NK-92 (cell line): ENCODE measurements around the gene CEP350.

Experiments used
- DNase-seq: peaks from one replicate; lab custom pipeline; 2025; ENCODE audit not compliant: unreplicated experiment; lab: John Stamatoyannopoulos, UW

Gene CEP350

GRCh38 chr1:180057883-180058396 lies 103.3 kb downstream of the CEP350 start:
- no peak for DNase-seq

GRCh38 chr1:180061019-180061418 lies 106.4 kb downstream of the CEP350 start:
- no peak for DNase-seq

GRCh38 chr1:180062452-180062971 lies 107.9 kb downstream of the CEP350 start:
- DNase-seq: no peak

GRCh38 chr1:180065408-180065807 lies 110.8 kb downstream of the CEP350 start:
- no peak for DNase-seq

- no peak for DNase-seq
These were observed 111.5 kb downstream of the CEP350 start for GRCh38 chr1:180066150-180066549.

GRCh38 chr1:180070286-180070685 lies 115.7 kb downstream of the CEP350 start:
- DNase-seq: no peak

GRCh38 chr1:180071759-180072158 lies 117.1 kb downstream of the CEP350 start:
- no peak for DNase-seq

- DNase-seq: no peak
These were observed 125.8 kb downstream of the CEP350 start for GRCh38 chr1:180080439-180080838.

GRCh38 chr1:180081474-180081873 lies 126.9 kb downstream of the CEP350 start:
- no peak for DNase-seq

- DNase-seq: no peak
These were observed 128.6 kb downstream of the CEP350 start for GRCh38 chr1:180083164-180083563.

GRCh38 chr1:180084867-180085266 lies 130.3 kb downstream of the CEP350 start:
- DNase-seq: no peak

- DNase-seq: no peak
These were observed 130.7 kb downstream of the CEP350 start for GRCh38 chr1:180085331-180085730.

- DNase-seq: no peak
These were observed 138.5 kb downstream of the CEP350 start for GRCh38 chr1:180092931-180093650.

- no peak for DNase-seq
These were observed 140.2 kb downstream of the CEP350 start for GRCh38 chr1:180094705-180095295.

- no peak for DNase-seq
These were observed 142.1 kb downstream of the CEP350 start for GRCh38 chr1:180096584-180097325.

- no peak for DNase-seq
These were observed 142.7 kb downstream of the CEP350 start for GRCh38 chr1:180097326-180097605.

- no peak for DNase-seq
These were observed 146.8 kb downstream of the CEP350 start for GRCh38 chr1:180101411-180101810.

GRCh38 chr1:180103819-180104218 lies 149.2 kb downstream of the CEP350 start:
- no peak for DNase-seq

- no peak for DNase-seq
These were observed 157.5 kb downstream of the CEP350 start for GRCh38 chr1:180112091-180112490.

GRCh38 chr1:180112984-180113647 lies 158.5 kb downstream of the CEP350 start:
- DNase-seq: no peak

GRCh38 chr1:180114396-180114945 lies 159.9 kb downstream of the CEP350 start:
- DNase-seq: no peak
